ENCODE measurements around the gene CDKAL1. TPM values are rescaled to one million over a fixed set of nuclear protein-coding genes. Genes with fewer than 3 reads are reported as not detected.
"Not testable (repeated sequence)": the region's sequence is repeated elsewhere in the genome, so short reads cannot be mapped to it uniquely, and the experiment has no call there.

CDKAL1 gene
- total and polyA plus RNA-seq, 2 donors: 9.8 to 19.9 TPM

DNA sequence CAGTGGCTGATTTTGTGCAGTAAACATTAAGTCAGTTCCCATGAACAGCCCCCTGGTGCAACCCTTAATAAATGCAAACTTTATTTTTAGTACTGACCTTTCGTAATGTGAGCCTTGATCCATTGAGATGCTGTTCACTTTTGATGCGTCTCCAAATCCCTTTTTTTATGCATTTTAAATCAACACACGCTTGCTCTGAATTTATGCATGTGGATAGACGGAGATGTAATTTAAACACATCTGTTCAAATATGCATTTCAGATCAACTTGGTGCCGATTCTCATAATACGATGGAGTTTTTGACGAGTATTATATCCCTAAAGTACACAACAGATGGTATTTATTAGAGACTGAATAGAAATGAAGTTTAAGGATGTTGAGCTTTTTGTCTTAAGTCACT lies 505.7 kb downstream of the CDKAL1 start:
- no peak for DNase-seq (ENCODE audit: low read depth in 6 of 9, low spot score in 9 of 9)
- Histone ChIP-seq H3K27ac (ENCODE audit: low read depth in 1 of 2, low read length in 1 of 2) (no peak overlapping the region), H3K4me3 (ENCODE audit: low read length in 2 of 2) (no peak overlapping the region), H3K36me3 (ENCODE audit: control insufficient read depth in 2 of 2, insufficient read depth in 2 of 2, low read length in 1 of 2) (no peaks in the 10 kb centered on the region), H3K27me3 (ENCODE audit: control insufficient read depth in 2 of 2, insufficient read depth in 1 of 2, low read length in 1 of 2) (no peaks in the 10 kb centered on the region), H3K9me3 (ENCODE audit: control insufficient read depth in 2 of 2, insufficient read depth in 1 of 2, low read length in 1 of 2) (no peaks in the 10 kb centered on the region), H3K4me1 (ENCODE audit: control insufficient read depth in 2 of 2, insufficient read depth in 2 of 2, low read length in 2 of 2) (no peaks in the 10 kb centered on the region)
- 97% methylated on average over 7 of the region's 7 CpGs for WGBS

DNA sequence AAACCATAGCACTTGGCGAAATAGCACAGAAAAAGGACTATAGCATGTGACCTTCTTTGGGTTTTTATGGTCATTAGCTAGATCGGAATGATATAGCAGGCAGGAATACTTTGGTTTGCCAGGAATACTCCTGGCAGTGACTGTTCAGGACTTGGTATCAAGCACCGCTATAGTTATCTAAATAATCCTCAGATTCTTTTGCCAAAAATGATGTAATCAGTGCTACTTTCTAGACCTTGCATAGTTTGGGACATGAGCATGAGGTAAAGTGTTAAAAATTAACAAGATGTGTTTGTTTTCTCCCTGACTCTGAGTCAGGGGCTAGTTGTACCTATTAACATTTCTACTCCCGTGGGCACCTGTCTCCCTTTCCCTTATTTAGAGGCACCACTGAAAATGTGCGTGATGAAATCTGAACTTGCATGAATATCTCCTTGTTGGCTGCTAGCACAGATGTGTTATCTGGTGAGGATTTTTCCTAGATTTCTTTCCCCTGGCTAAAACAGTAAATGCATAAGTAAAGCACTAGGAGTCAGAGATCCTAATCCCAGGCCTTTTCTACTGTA lies 511.0 kb downstream of the CDKAL1 start:
- WGBS: 94% methylated on average over 5 of the region's 5 CpGs
- DNase-seq (ENCODE audit: low read depth in 6 of 9, low spot score in 9 of 9): no peak
- Histone ChIP-seq H3K9me3 (ENCODE audit: control insufficient read depth in 2 of 2, insufficient read depth in 1 of 2, low read length in 1 of 2) (no peaks in the 10 kb centered on the region), H3K36me3 (ENCODE audit: control insufficient read depth in 2 of 2, insufficient read depth in 2 of 2, low read length in 1 of 2) (no peaks in the 10 kb centered on the region), H3K27ac (ENCODE audit: low read depth in 1 of 2, low read length in 1 of 2) (no peak overlapping the region), H3K4me3 (ENCODE audit: low read length in 2 of 2) (no peak overlapping the region), H3K27me3 (ENCODE audit: control insufficient read depth in 2 of 2, insufficient read depth in 1 of 2, low read length in 1 of 2) (no peaks in the 10 kb centered on the region), H3K4me1 (ENCODE audit: control insufficient read depth in 2 of 2, insufficient read depth in 2 of 2, low read length in 2 of 2) (no peaks in the 10 kb centered on the region)

DNA sequence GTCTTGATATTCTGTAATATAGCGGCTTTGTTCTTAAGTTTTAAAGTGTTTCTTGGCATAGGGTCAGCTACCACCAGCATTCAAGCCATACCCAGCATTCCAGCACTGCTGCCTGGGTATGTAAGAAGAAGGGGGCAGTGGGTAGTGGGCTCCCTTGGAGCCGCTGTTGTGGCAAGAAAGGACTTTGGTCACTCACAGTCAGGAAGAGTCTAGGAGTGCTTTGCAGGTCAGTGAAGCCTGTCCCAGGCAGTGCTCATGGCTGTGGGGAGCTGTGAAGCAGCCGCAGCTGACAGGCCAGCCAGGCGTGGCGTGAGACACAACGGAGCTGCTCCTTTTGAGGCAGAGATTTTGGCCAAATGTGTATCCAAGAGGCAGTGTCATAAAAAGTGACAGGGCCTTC lies 512.0 kb downstream of the CDKAL1 start:
- Histone ChIP-seq H3K4me3 (ENCODE audit: low read length in 2 of 2) (no peak overlapping the region), H3K36me3 (ENCODE audit: control insufficient read depth in 2 of 2, insufficient read depth in 2 of 2, low read length in 1 of 2) (no peaks in the 10 kb centered on the region), H3K4me1 (ENCODE audit: control insufficient read depth in 2 of 2, insufficient read depth in 2 of 2, low read length in 2 of 2) (no peaks in the 10 kb centered on the region), H3K9me3 (ENCODE audit: control insufficient read depth in 2 of 2, insufficient read depth in 1 of 2, low read length in 1 of 2) (no peaks in the 10 kb centered on the region), H3K27me3 (ENCODE audit: control insufficient read depth in 2 of 2, insufficient read depth in 1 of 2, low read length in 1 of 2) (no peaks in the 10 kb centered on the region), H3K27ac (ENCODE audit: low read depth in 1 of 2, low read length in 1 of 2) (no peak overlapping the region)
- no peak for DNase-seq (ENCODE audit: low read depth in 6 of 9, low spot score in 9 of 9)
- WGBS: 95% methylated on average over 6 of the region's 6 CpGs

DNA sequence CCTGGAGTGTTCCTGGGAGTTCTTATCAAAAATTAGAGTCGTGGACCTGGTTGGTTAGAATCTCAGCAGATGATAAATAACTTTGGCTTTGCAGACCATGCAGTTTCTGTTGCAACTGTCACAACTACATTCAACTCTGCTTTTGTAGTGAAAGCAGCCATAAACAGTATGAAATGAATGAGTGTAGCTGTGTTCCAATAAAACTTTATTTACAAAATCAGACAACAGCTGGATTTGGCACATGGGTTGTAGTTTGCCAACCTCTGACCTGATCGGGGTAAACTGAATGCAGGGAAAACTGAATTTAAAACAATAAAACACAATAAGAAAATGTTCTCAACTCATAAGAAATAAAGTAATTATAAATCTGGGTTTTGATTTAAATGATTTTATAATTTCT lies 513.8 kb downstream of the CDKAL1 start:
- no peaks in the 10 kb centered on the region for H3K9me3 ChIP-seq (ENCODE audit: control insufficient read depth in 2 of 2, insufficient read depth in 1 of 2, low read length in 1 of 2)
- DNase-seq (ENCODE audit: low read depth in 6 of 9, low spot score in 9 of 9): no peak
- no peak overlapping the region for H3K27ac ChIP-seq (ENCODE audit: low read depth in 1 of 2, low read length in 1 of 2)
- no peak overlapping the region for H3K4me3 ChIP-seq (ENCODE audit: low read length in 2 of 2)
- no peaks in the 10 kb centered on the region for H3K27me3 ChIP-seq (ENCODE audit: control insufficient read depth in 2 of 2, insufficient read depth in 1 of 2, low read length in 1 of 2)
- 96% methylated on average over 2 of the region's 2 CpGs for WGBS
- no peaks in the 10 kb centered on the region for H3K36me3 ChIP-seq (ENCODE audit: control insufficient read depth in 2 of 2, insufficient read depth in 2 of 2, low read length in 1 of 2)
- no peaks in the 10 kb centered on the region for H3K4me1 ChIP-seq (ENCODE audit: control insufficient read depth in 2 of 2, insufficient read depth in 2 of 2, low read length in 2 of 2)

DNA sequence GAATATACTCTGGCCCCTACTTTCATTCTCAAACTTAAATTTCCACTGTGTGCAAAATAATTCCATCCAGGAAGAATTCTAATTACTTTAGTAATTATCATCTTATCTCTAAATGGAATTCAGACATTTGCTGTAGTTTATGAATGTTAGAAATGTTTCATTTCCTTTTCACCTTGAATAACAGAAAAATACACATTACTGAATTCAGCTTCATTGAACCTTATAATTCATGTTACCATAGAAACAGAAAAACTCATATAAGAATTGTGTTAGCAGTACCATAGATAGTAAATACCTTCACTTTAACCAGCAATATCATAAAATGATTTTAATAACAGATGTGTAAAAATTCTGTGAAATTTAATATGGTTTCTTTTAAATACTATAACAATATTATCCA lies 514.9 kb downstream of the CDKAL1 start:
- Histone ChIP-seq H3K27ac (ENCODE audit: low read depth in 1 of 2, low read length in 1 of 2) (no peak overlapping the region), H3K27me3 (ENCODE audit: control insufficient read depth in 2 of 2, insufficient read depth in 1 of 2, low read length in 1 of 2) (no peaks in the 10 kb centered on the region), H3K9me3 (ENCODE audit: control insufficient read depth in 2 of 2, insufficient read depth in 1 of 2, low read length in 1 of 2) (no peaks in the 10 kb centered on the region), H3K36me3 (ENCODE audit: control insufficient read depth in 2 of 2, insufficient read depth in 2 of 2, low read length in 1 of 2) (no peaks in the 10 kb centered on the region), H3K4me1 (ENCODE audit: control insufficient read depth in 2 of 2, insufficient read depth in 2 of 2, low read length in 2 of 2) (no peaks in the 10 kb centered on the region), H3K4me3 (ENCODE audit: low read length in 2 of 2) (no peak overlapping the region)
- no peak for DNase-seq (ENCODE audit: low read depth in 6 of 9, low spot score in 9 of 9)

DNA sequence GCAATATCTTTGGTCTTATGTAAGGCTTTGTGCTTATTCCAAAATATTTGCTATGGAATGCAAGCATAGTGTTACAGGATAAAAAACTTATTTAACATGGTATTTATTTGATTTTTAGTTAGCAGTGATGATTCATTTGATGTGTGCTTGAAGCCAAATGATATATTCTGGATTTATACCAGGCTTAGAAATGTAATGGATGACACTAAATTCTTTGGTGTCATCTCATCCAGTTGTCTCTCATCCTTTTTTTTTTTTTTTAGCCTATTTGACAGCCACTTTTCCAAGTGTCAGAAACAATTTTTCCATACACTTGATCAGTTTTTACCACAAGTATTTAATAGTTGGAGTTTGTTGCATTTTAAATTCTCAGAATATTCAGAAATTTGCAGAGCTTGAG lies 515.3 kb downstream of the CDKAL1 start:
- Histone ChIP-seq H3K4me1 (ENCODE audit: control insufficient read depth in 2 of 2, insufficient read depth in 2 of 2, low read length in 2 of 2) (no peaks in the 10 kb centered on the region), H3K4me3 (ENCODE audit: low read length in 2 of 2) (no peak overlapping the region), H3K27me3 (ENCODE audit: control insufficient read depth in 2 of 2, insufficient read depth in 1 of 2, low read length in 1 of 2) (no peaks in the 10 kb centered on the region), H3K9me3 (ENCODE audit: control insufficient read depth in 2 of 2, insufficient read depth in 1 of 2, low read length in 1 of 2) (no peaks in the 10 kb centered on the region), H3K36me3 (ENCODE audit: control insufficient read depth in 2 of 2, insufficient read depth in 2 of 2, low read length in 1 of 2) (no peaks in the 10 kb centered on the region), H3K27ac (ENCODE audit: low read depth in 1 of 2, low read length in 1 of 2) (no peak overlapping the region)
- DNase-seq (ENCODE audit: low read depth in 6 of 9, low spot score in 9 of 9): no peak

DNA sequence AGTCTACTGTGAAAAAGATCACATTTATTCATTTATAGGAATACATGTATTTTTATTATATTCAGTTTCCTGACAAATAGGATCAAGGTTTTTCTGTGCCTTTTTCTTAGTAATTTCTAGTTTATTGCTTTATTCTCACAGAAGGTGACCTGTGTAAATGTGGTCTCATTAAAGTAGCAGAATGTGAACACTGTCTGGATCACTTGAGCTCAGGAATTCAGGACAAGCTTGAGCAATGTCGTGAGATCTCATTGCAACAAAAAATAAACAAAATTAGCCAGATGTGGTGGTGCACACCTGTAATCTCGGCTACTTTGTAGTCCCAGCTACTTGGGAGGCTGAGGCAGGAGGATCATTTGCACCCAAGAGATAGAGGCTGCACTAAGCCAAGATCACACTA lies 516.7 kb downstream of the CDKAL1 start:
- no peak for DNase-seq (ENCODE audit: low read depth in 6 of 9, low spot score in 9 of 9)
- Histone ChIP-seq H3K36me3 (ENCODE audit: control insufficient read depth in 2 of 2, insufficient read depth in 2 of 2, low read length in 1 of 2) (no peaks in the 10 kb centered on the region), H3K27me3 (ENCODE audit: control insufficient read depth in 2 of 2, insufficient read depth in 1 of 2, low read length in 1 of 2) (no peaks in the 10 kb centered on the region), H3K27ac (ENCODE audit: low read depth in 1 of 2, low read length in 1 of 2) (no peak overlapping the region), H3K4me1 (ENCODE audit: control insufficient read depth in 2 of 2, insufficient read depth in 2 of 2, low read length in 2 of 2) (no peaks in the 10 kb centered on the region), H3K4me3 (ENCODE audit: low read length in 2 of 2) (no peak overlapping the region), H3K9me3 (ENCODE audit: control insufficient read depth in 2 of 2, insufficient read depth in 1 of 2, low read length in 1 of 2) (no peaks in the 10 kb centered on the region)
- 95% methylated on average over 2 of the region's 2 CpGs for whole genome bisulfite sequencing

DNA sequence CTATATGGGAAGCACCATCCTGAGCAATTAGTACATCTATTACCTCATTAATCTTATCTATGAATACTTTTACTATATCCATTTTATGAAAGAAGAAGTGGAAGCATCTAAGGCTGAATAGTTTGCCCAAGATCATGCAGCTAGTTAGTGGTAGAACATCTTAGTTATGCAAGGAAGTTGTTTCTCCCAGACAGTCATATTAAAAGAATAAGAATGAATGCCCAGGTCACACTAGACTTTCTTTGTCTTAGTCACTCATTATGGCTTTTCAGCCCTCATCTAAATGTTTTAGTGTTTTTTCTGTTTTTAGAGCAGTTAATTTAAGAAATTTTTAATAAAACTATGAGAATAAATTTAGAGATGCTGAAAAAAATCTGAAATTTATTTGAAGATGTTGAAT lies 517.5 kb downstream of the CDKAL1 start:
- Histone ChIP-seq H3K36me3 (ENCODE audit: control insufficient read depth in 2 of 2, insufficient read depth in 2 of 2, low read length in 1 of 2) (no peaks in the 10 kb centered on the region), H3K27ac (ENCODE audit: low read depth in 1 of 2, low read length in 1 of 2) (no peak overlapping the region), H3K27me3 (ENCODE audit: control insufficient read depth in 2 of 2, insufficient read depth in 1 of 2, low read length in 1 of 2) (no peaks in the 10 kb centered on the region), H3K9me3 (ENCODE audit: control insufficient read depth in 2 of 2, insufficient read depth in 1 of 2, low read length in 1 of 2) (no peaks in the 10 kb centered on the region), H3K4me3 (ENCODE audit: low read length in 2 of 2) (no peak overlapping the region), H3K4me1 (ENCODE audit: control insufficient read depth in 2 of 2, insufficient read depth in 2 of 2, low read length in 2 of 2) (no peaks in the 10 kb centered on the region)
- DNase-seq (ENCODE audit: low read depth in 6 of 9, low spot score in 9 of 9): no peak

DNA sequence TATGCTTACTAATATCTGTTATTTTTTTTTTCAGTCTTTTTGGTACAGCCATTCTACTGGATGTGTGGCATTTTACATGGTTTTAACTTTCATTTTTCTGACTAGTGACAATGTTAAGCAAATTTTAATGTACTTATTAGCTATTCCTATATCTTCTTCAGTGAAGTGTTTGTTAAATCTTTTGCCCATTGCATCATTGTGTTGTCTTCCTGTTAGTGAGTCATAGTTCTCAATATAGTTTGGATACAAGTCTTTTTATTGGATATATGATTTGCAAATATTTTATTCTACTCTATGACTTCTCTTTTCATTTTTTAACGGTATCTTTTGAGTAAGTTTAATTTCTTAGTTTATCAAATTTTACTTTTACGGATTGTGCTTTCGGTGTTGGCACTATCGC lies 519.4 kb downstream of the CDKAL1 start:
- H3K9me3 ChIP-seq (ENCODE audit: control insufficient read depth in 2 of 2, insufficient read depth in 1 of 2, low read length in 1 of 2): peaks cover under 1 to 1% of the 10 kb centered on the region in 2 donors
- no peak overlapping the region for H3K4me3 ChIP-seq (ENCODE audit: low read length in 2 of 2)
- no peaks in the 10 kb centered on the region for H3K36me3 ChIP-seq (ENCODE audit: control insufficient read depth in 2 of 2, insufficient read depth in 2 of 2, low read length in 1 of 2)
- DNase-seq (ENCODE audit: low read depth in 6 of 9, low spot score in 9 of 9): no peak
- H3K27me3 ChIP-seq (ENCODE audit: control insufficient read depth in 2 of 2, insufficient read depth in 1 of 2, low read length in 1 of 2): no peaks in the 10 kb centered on the region
- no peaks in the 10 kb centered on the region for H3K4me1 ChIP-seq (ENCODE audit: control insufficient read depth in 2 of 2, insufficient read depth in 2 of 2, low read length in 2 of 2)
- H3K27ac ChIP-seq (ENCODE audit: low read depth in 1 of 2, low read length in 1 of 2): no peak overlapping the region
- WGBS: 98% methylated on average over 4 of the region's 4 CpGs

DNA sequence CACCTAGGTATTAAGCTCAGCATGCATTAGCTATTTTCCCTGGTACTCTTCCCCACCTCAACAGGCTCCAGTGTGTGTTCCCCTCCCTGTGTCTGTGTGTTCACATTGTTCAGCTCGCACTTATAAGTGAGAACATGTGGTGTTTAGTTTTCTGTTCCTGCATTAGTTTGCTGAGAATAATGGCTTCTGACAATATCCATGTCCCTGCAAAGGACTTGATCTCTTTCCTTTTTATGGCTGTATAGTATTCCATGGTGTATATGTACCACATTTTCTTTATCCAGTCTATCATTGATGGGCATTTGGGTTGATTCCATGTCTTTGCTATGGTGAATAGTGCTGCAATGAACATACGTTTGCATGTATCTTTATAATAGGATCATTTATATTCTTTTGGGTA lies 521.2 kb downstream of the CDKAL1 start:
- not testable (repeated sequence) for H3K4me3 ChIP-seq (ENCODE audit: low read length in 2 of 2); H3K36me3 ChIP-seq (ENCODE audit: control insufficient read depth in 2 of 2, insufficient read depth in 2 of 2, low read length in 1 of 2); DNase-seq (ENCODE audit: low read depth in 6 of 9, low spot score in 9 of 9); H3K27me3 ChIP-seq (ENCODE audit: control insufficient read depth in 2 of 2, insufficient read depth in 1 of 2, low read length in 1 of 2); H3K4me1 ChIP-seq (ENCODE audit: control insufficient read depth in 2 of 2, insufficient read depth in 2 of 2, low read length in 2 of 2); H3K27ac ChIP-seq (ENCODE audit: low read depth in 1 of 2, low read length in 1 of 2)
- peaks cover 3 to 11% of the 10 kb centered on the region in 2 donors for H3K9me3 ChIP-seq (ENCODE audit: control insufficient read depth in 2 of 2, insufficient read depth in 1 of 2, low read length in 1 of 2)
- 96% methylated on average over 2 of the region's 2 CpGs for WGBS

Measured in thymus (tissue), 11 donors.